Measurements from ENCODE around the gene LYPD6B.

Gene LYPD6B, protein sequence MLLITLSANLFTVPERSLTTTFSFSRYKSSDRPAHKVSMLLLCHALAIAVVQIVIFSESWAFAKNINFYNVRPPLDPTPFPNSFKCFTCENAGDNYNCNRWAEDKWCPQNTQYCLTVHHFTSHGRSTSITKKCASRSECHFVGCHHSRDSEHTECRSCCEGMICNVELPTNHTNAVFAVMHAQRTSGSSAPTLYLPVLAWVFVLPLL

DNA sequence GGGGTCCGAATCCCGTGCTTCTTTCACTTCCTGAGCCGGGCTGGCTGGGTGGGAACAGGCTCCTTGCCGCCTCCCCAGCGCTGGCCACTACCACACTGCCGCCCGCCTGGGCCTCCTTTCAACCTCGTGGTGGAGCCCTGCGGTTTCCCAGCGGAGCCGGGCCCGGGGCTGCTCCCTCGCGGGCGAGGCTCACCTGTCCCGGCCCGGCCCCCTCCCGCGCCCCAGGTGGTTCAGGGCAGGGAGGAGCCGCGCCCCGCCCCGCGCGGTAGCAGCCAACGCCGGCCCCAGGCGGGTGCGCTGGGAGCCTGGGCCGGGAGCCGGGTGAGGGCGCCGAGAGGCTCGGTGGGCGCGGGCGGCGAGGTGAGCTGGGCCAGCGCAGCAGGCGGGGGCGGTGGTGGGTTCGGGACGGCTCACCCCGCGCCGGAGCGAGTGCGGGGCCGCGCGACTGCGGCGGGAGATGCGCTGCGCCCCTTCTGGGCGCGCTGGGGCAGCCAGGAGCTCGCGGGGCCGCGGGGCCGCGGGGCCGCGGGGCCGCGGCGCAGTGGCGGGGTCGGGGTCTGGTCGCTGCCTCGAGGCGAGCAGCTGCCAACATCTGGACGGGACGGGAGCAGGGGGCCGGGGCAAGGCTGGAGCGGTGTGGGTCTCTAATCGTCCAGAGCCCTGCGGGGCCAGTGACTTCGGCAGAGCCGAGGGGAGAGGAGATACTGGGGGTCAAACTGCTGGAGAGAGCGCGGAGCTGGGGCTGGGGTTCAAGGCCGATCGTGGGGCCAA is at the start of gene LYPD6B:
Gene LYPD6B (plus strand): TSS at position 258 of the 771 bp plus-strand sequence. CDS start 92,250 bp downstream, outside the sequence.
- no peak for TF ChIP-seq ZNF274 (IDR thresholded peaks at IDR 0.05; ENCODE audit: low read depth, low read length)
- H3K4me3 ChIP-seq (ENCODE audit: low read length) = peak within 1 kb of the TSS; percentile 9; the same call in 1 of the 2 replicates

DNA sequence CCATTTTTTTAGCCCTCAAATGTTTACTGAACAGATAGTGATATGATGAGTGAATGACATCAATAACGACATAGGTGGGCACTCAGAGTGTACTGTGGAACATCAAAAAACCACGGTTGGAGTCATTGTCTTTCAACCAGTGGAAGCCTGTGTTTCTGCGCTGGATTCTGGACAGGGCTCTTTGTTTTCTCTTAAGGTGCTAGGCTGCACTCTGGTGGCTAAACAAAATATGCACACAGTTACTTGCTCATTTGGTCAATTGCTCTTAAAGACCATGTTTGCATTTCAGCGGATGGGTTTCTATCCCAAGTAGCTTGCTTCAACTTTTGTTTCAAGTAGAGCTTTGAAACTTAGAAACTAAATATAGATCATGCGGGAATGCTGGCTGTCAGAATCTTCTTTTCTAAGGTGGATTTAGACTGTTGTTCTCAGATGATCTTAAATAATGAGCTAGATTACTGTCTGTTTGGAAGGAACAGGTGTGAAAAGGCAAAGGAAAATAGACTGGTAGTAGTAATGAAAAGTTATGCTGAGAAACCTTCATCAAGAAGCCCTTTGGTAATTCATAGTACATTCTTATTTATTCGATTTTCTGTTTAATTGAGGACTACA is 48.5 kb upstream of the LYPD6B start:
- TF ChIP-seq ZNF274 (IDR thresholded peaks at IDR 0.05; ENCODE audit: low read depth, low read length) = no peak
- H3K4me3 ChIP-seq (ENCODE audit: low read length) = no peak overlapping the region

DNA sequence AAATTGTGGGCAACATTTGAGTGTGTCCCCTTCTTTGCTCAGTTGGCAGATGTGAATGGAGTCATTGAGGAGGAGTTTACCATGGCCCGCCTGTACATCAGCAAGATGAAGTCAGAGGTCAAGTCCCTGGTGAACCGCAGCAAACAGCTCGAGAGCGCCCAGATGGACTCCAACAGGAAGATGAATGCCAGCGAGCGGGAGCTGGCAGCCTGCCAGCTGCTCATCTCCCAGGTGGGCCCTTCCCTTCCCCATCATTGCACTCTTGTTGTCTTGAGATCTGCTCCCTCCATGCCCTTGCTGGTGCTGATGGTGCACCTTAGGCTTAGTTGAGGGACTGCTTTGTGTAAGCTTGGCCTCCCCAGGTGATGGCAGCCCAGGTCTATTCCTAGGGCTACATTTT is 47.5 kb upstream of the LYPD6B start:
- H3K4me3 ChIP-seq (ENCODE audit: low read length) = no peak overlapping the region
- no peak for TF ChIP-seq ZNF274 (IDR thresholded peaks at IDR 0.05; ENCODE audit: low read depth, low read length)

DNA sequence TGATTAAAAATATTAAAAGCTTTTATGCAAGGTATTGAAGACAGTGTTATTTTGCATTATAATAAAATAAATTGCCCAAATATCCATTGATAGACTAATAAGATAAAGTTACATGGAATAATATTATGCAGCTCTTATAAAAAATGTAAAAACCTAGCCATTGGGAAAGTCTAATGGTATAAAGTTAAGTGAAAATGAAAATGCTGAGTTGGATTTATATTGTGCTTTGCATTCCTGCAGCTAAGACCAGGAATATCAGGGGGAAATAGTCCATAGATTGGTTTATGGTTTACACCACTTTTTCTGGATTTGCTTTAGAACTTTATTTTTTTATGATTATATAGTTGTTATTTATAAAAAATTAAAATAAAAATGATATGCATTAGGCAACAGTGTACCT is 46.1 kb upstream of the LYPD6B start:
- no peak overlapping the region for H3K4me3 ChIP-seq (ENCODE audit: low read length)
- TF ChIP-seq ZNF274 (IDR thresholded peaks at IDR 0.05; ENCODE audit: low read depth, low read length) = no peak

DNA sequence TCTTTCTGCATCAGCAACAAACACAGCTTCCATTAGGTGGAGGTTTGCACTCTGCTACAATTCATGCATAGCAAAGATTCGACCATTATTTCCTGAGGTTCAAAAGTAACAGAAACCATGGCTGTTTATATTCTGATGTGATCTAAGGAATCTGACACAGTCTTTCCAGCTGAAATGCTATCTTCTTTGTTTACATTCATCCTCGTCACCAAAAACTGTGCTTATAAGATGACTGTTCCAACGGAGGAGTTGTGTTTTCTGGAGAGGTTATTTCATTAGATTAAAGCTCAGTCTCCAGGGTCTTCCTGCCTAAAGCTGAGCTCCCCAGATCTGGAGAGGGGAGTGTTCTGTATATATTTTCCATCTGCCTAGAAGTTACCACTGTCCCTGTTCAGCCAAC is 45.1 kb upstream of the LYPD6B start:
- H3K4me3 ChIP-seq (ENCODE audit: low read length) = no peak overlapping the region
- TF ChIP-seq ZNF274 (IDR thresholded peaks at IDR 0.05; ENCODE audit: low read depth, low read length) = no peak

DNA sequence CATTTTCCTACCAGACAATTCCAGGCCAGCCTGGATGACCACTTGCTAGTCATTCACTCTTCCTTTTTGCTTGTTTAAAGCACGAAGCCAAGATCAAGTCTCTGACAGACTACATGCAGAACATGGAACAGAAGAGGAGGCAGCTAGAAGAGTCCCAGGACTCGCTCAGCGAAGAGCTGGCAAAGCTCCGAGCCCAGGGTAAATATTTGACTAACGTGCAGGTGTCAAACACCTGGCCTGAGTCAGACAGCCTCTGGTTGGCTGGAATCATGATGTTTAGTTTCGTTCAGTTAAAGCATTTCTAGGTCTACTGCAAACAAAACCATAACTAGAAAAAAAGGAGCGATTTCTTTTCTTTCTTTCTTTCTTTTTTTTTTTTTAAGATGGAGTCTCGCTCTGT is 44.2 kb upstream of the LYPD6B start:
- no peak for TF ChIP-seq ZNF274 (IDR thresholded peaks at IDR 0.05; ENCODE audit: low read depth, low read length)
- no peak overlapping the region for H3K4me3 ChIP-seq (ENCODE audit: low read length)

DNA sequence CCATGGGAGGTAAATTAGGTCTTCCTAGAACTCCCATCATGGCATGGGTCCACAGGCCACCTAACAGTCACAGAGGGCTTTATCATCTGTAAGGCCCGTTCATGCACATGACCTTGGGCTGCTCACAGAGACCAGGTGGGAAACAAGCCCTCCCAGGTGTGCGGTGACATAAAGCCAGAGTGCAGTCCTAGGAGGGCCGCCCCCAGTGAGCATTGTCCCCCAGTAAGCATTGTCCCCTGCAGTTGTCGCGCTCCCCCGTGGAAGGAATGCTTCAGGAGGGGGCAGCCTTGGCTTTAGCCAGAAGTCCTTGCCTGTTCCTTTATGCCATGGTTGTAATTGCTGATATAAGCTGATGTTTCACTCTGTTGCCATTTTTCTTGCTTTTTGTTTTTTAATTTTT is 41.7 kb upstream of the LYPD6B start:
- H3K4me3 ChIP-seq (ENCODE audit: low read length) = no peak overlapping the region
- TF ChIP-seq ZNF274 (IDR thresholded peaks at IDR 0.05; ENCODE audit: low read depth, low read length) = no peak

DNA sequence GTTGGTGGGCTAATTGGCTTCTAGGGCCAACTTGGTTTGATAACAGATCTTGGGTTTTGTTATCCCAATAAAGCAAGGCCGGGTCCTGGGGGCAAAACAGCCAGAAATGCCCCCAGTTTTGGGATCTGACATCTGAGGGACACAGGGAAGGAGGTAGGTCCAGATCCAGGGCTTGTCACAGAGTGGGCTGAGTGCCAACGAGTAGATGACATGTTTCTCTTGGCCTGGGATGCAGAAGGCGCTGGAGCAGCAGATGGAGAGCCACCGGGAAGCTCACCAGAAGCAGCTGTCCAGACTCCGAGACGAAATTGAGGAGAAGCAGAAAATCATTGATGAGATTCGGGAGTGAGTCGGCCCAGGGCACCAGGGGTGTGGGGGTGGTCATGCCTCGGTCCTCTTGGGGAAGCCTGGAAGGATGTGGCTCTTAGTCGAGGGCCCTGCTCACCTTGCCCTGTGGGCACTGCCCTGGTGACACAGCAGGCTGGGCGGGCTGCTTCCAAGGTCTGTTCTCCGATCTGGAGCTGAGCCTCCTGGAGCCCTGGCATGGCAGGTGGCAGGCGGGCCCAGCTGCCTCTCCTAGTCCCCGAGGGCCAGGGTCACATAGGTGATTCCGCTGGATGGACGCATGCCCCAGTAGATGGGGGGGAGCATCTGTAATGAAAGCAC is 40.2 kb upstream of the LYPD6B start:
- no peak overlapping the region for H3K4me3 ChIP-seq (ENCODE audit: low read length)
- no peak for TF ChIP-seq ZNF274 (IDR thresholded peaks at IDR 0.05; ENCODE audit: low read depth, low read length)

DNA sequence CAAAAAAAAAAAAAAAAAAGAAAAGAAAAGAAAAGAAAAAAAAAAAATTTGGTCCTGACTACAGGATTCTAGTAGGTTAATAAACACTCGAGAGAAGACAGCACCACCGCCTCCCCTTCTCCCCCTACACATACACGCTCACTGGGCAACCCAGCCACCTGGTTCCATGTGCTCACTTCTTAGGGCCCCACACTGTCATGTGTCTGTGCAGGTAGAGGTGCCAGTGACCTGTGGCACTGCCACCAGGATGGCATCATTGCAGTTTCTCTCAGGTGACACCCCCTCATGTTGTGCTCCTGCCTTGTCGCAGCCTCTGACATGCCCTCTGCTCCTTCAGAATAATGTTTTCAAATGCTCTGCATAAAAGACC is 39.7 kb upstream of the LYPD6B start:
- TF ChIP-seq ZNF274 (IDR thresholded peaks at IDR 0.05; ENCODE audit: low read depth, low read length) = no peak
- H3K4me3 ChIP-seq (ENCODE audit: low read length) = no peak overlapping the region

DNA sequence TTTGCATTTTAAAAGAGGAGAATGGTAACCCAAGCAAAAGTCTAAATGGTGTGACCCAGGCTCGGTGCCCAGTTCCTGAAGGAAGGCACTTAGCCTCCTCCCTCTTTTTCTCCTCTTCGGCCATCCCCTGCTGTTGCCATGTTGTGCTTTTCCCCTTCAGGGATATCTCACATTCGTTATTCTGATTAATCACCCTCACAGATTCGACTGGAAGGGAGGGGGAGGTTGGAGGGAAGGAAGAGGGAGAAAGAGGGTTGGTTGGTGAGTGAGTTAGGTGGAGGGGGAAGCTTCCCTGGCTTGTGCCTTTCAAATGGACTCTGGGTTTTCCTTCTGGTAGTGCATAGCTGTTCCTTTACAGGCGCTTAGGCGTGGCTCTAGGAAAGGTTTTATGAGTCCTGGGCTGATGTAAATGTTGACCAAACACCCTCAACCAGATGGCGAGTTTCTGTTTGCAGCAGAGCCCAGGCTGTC is 39.0 kb upstream of the LYPD6B start:
- H3K4me3 ChIP-seq (ENCODE audit: low read length) = no peak overlapping the region
- no peak for TF ChIP-seq ZNF274 (IDR thresholded peaks at IDR 0.05; ENCODE audit: low read depth, low read length)

DNA sequence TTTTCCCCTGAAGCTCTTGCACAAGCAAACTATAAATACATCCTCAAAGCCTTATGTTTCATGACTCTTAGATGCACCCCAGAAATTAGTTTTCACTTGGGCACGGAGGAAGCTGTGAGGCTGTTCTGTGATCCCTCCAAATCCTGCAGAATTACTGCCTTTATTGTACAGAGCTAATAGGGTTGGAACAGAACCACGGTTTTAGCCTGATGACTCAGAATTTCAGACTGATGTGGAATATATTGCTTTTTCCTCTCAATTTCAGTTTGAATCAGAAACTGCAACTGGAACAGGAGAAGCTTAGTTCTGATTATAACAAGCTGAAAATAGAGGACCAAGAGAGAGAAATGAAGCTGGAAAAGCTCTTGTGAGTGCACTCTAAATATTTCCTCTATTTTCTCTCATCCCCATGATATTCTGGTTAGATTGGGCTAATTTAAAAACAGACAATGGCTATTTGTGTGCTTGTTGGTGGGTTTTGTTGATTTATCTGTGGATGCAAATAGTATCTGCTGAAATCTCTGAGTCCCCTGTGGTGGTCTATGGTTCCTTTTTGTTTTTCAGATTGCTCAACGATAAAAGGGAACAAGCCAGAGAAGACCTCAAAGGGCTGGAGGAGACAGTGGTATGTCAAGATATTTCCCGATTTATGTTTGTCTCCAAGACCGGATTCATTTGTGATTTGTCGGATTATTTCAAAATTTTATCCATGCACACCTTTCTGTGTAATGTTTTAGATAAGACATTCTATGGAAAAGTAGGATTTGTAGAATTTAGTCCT is 38.2 kb upstream of the LYPD6B start:
- TF ChIP-seq ZNF274 (IDR thresholded peaks at IDR 0.05; ENCODE audit: low read depth, low read length) = no peak
- H3K4me3 ChIP-seq (ENCODE audit: low read length) = no peak overlapping the region

DNA sequence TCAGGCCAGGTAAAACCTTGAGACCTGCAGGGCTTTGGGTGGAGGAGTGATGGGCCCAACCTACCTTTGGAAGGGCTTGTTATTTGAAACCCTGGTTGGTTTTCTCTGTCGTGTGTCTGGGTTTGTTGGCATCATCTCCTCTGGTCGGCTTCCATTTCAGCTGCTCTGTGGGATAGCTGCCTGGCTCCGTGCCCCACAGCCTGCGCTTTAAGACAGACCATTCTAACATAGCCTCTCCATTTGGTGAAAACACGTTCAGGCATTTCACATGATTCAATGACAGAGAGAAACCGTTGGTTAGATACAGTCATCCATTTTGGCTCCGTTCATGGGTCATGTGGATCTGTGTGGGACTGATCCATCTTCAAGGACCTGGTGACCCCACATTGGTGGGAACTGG is 37.0 kb upstream of the LYPD6B start:
- TF ChIP-seq ZNF274 (IDR thresholded peaks at IDR 0.05; ENCODE audit: low read depth, low read length) = no peak
- no peak overlapping the region for H3K4me3 ChIP-seq (ENCODE audit: low read length)

DNA sequence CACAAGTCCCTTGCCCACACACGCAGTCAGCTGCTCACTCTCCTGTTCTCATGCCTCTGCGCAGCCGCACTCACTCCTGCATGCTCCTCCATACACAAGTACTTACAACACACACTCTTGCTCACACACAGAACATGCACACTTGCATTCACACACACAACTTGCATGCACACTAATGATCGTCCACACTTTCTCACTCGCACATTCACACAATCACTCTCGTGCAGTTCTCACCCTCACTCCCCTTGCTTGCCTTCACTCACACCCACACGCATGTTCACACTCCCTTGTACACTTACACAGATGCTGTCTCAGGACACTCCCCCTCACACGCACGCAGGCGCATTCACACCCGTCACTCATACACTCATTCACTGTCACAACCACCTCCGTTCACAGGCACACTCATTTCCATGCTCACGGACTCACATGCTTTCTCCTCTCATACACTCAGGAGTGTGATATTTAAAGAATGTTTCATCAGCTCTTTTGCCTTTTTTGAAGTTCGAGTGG is 36.1 kb upstream of the LYPD6B start:
- no peak for TF ChIP-seq ZNF274 (IDR thresholded peaks at IDR 0.05; ENCODE audit: low read depth, low read length)
- H3K4me3 ChIP-seq (ENCODE audit: low read length) = no peak overlapping the region

All from GM08714 (cell line).